Stimulated activated CD4-positive, alpha-beta T cell treated with anti-CD3 and anti-CD28 coated beads, TNF-alpha, amount 100 ng/mL, for 48 hours (primary cell): Measurements from ENCODE around the gene RSPH3.
"Not testable (repeated sequence)": the region's sequence is repeated elsewhere in the genome, so short reads cannot be mapped to it uniquely, and the experiment has no call there.

Source experiments
- DNase-seq, 3 donors: peaks; one replicate each; pipeline ENCODE4 v3.0.0-alpha.2; 2020; ENCODE audit warnings: low read depth in 3 of 3

Gene RSPH3, protein sequence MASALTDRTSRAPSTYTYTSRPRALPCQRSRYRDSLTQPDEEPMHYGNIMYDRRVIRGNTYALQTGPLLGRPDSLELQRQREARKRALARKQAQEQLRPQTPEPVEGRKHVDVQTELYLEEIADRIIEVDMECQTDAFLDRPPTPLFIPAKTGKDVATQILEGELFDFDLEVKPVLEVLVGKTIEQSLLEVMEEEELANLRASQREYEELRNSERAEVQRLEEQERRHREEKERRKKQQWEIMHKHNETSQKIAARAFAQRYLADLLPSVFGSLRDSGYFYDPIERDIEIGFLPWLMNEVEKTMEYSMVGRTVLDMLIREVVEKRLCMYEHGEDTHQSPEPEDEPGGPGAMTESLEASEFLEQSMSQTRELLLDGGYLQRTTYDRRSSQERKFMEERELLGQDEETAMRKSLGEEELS

GRCh38 chr6:158999666-159000403 lies at the start of gene RSPH3:
Gene RSPH3, minus strand, starts transcription at chr6:159000202. Its CDS starts 652 bp downstream, at chr6:158999550.
- peak; percentile 87 to 94 (median 93) for DNase-seq

DNA sequence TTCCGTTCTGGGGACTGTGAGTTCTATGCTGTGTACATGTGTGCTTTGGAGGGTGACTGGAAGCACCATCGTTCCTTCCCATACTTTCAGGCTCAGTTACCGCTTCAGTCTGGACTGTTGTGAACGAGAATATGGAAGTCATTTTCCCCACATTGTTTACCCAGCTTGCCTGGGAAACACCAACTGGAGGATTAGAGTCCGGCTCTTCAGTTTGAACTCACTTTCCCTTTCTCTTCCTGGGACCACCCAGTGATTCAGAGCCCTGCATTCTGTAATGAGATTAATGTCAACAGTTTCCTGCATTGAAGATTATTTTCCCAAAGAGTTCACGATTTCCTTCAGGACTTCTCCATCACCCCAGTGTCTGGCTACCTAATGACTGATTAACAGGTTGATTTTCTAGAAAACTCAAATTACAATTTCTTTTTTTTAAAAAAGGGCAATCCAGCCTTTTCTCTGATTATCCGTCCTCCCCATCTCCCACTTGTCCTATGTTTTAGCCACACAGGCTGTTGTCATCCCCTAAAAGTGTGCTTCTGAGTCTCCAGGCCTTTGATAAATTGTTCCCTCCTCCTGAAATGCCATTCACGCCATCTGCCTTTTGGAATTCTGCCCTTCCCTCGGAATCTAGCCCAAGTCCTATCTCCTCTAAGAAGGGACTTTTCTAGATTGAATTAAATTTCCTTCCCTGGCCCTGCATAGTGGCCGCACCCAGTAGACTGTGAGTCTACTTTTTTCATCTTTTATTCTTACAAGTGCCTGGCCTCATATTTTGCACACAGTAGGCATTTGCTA lies 48.1 kb upstream of the RSPH3 start:
- no peak for DNase-seq

GRCh38 chr6:159045801-159046200 lies 45.8 kb upstream of the RSPH3 start:
- no peak for DNase-seq

GRCh38 chr6:159044899-159045727 lies 45.1 kb upstream of the RSPH3 start, which contains the start of gene TAGAP:
Gene TAGAP, minus strand, starts transcription at chr6:159044991. Its CDS starts 845 bp downstream, at chr6:159044146.
- peak; percentile 64 to 78 (median 66) for DNase-seq

GRCh38 chr6:159043947-159044346 lies 43.9 kb upstream of the RSPH3 start:
- no peak for DNase-seq

DNA sequence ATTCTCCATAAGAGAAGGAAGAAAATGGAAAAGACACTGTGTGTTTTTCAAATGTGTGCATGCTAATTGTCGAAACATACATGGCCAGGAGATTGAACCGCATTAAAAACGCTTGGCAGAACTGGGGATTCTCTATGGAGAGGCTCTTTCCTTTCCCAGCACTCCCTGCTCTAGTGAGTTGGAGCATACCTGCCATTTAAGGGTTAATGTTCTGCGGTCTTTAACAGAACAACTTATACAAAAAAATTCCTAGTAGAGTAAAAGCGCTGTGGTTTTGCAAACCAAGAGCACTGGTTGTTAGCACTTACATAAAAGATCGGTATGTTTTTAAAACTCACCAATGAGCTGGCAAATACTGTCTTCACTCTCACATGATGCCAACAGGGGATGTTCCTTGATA lies 43.2 kb upstream of the RSPH3 start:
- DNase-seq: no peak

DNA sequence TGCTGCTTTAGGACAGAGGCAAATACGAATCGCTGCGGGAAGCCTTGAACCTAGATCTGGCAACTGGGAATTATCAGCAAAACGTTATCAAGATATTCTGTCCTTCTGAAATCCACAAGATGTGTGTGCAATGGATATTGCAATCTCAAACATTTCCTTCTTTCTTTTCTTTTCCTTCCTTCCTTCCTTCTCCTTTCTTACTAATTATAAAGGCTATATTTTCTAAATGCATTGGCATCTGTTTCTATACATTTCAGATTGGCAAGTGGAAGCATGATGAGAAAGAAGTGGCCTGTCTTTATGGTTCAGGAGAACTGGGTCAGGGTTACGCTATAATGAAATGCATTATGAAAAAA lies 42.8 kb upstream of the RSPH3 start:
- DNase-seq: no peak

- peak in 2 of 3 donors; percentile 50 to 60 for DNase-seq
Observed at GRCh38 chr6:159042003-159042825, 42.2 kb upstream of the RSPH3 start.

GRCh38 chr6:159041181-159041580 lies 41.2 kb upstream of the RSPH3 start:
- no peak for DNase-seq

- no peak for DNase-seq
Observed at GRCh38 chr6:159039885-159040258, 39.9 kb upstream of the RSPH3 start.

GRCh38 chr6:159038914-159039884 lies 39.2 kb upstream of the RSPH3 start:
- DNase-seq: no peak

DNA sequence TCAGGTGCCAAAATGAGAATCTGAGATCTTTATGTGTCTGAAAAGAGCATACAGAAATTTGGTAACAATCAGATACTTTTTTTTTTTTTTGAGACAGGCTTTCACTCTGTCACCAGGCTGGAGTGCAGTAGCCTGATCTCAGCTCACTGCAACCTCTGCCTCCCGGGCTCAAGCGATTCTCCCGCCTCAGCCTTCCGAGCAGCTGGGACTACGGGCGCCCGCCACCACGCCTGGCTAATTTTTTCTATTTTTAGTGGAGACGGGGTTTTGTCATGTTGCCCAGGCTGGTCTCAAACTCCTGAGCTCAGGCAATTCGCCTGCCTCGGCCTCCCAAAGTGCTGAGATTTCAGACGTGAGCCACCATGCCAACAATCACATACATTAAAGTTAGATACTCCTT lies 38.3 kb upstream of the RSPH3 start:
- not testable (repeated sequence) for DNase-seq

- no peak for DNase-seq
Observed at GRCh38 chr6:159037756-159038290, 37.8 kb upstream of the RSPH3 start.

GRCh38 chr6:159036673-159037072 lies 36.7 kb upstream of the RSPH3 start:
- no peak for DNase-seq

DNA sequence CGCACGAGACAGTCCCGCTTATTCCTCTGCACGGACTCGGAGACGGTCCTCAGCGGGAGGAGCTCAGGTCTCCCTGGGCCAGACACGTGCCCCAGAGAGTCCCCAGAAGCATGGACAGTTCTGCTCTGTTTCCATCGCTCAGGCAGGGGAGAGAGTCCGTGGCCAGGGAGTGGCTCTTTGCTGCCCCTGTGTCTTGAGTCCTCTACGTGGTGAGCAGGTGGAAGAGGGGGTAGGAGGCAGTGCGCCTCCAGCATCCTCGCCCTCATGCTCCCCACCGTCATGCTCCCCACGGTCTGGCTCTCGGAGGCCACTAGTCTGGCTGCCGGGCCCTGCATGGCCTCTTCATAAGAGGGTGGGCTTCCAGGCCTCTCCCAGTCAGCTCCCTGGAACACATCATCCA lies 35.9 kb upstream of the RSPH3 start:
- DNase-seq: no peak

DNA sequence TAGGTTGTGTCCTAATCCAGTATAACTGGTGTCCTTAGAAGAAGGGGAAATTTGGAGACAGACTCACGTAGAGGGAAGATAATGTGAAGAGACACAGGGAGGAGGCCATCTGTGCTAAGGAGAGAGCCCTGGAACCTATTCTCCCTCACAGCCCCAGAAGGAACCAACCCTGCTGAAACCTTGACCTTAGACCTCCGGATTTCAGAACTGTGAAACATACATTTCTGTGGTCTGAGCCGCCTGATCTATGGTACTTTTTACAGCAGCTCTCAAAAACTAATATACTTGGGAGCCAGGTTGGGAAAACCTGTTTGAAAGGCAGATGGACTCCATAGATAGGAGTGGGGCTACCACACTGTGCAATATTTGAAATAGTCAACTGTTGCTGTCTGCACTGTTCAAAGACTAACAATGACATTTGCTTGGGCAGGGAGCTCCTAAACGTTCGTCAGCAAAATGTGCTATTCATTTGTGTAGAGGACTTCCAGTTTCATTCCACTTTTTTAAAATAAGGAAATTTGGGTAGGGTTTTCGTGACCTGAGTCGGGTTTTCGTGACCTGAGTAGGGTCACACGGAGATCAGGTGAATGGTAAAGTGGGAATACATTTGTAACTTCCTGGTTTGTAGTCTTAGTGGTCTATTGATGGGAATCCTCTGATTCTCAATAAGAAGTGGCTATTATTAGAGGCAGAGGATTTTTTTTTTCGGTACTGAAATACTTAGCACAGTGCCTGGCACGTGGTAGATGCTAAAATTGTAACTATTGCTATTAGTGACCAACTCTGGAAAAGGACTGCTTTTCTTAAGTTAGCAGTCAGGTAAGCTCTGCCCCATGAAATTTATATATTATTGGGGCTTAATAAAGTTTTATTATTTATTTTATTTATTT lies 33.4 kb upstream of the RSPH3 start:
- DNase-seq: no peak

DNA sequence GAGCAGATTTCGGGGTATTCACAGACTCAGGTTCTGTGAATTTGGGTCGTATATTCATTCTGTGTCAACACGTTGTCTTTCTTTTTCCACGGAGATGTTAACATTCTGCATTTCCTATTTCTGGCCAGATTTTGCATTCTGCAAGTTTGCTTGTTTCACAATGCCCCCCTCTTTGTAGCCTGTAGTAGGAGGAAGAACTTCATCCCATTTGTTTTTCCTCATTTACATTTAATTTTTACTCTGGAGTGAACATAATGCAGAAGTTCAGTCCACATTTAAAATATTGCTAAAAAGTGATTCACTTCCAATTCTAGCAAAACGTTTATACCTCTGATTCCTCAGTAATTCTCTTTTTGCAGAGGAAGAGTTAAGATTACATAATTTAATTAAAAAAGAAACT lies 31.8 kb upstream of the RSPH3 start:
- DNase-seq: no peak

DNA sequence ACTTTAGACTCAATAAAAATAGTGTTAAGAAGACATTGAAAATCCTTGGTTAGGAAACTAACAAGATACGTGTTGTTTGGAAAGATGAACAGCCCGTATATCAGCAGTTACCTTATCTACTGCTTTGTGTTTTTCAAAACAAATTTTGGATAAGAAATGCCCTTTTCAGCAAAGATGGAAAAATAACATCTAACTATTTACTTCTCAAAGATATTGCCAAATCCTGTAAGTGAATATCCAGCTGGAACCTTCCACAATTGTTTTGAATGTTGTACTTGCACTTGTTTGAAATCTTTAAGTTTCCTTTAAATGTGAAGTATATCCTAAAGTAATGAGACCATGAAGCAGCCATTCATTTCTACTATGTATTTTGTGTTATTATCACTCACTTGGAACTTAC lies 30.2 kb upstream of the RSPH3 start:
- DNase-seq: no peak
